Right lobe of liver (tissue), 6 donors: ENCODE measurements around the gene ZMYND15. TPM values are rescaled to one million over a fixed set of nuclear protein-coding genes. Genes with fewer than 3 reads are reported as not detected.

Experiments used
- ATAC-seq, 4 donors: fragments of 200-7000 bp; cut with Tn5 transposase; one replicate each; pipeline ENCODE4 v1.9.1; 2020; ENCODE audit warnings: mild to moderate bottlenecking in 4 of 4, moderate library complexity in 4 of 4
- DNase-seq, 3 donors: peaks; one replicate each; pipeline ENCODE4 v3.0.0-alpha.2; 2020
- H3K27ac ChIP-seq, 3 donors: fragments of 200-600 bp; one replicate each; pipeline ENCODE4 v1.8.0; 2022
- H3K27me3 ChIP-seq, 2 donors: fragments of 200-600 bp; one replicate each; pipeline ENCODE4 v1.8.0; 2022
- H3K36me3 ChIP-seq, 4 donors: fragments of 200-600 bp; sonication (generic) in 1 of 4; one replicate each; pipeline versions ENCODE4 v1.5.1 to v1.8.0; 2017 to 2022; ENCODE audit warnings: control low read depth in 1 of 4
- H3K4me1 ChIP-seq, 4 donors: fragments of 200-600 bp; sonication (generic) in 1 of 4; one replicate each; pipeline versions ENCODE4 v1.5.1 to v1.8.0; 2017 to 2022; ENCODE audit warnings: control low read depth in 1 of 4
- H3K4me3 ChIP-seq, 3 donors: fragments of 200-600 bp; one replicate each; pipeline ENCODE4 v1.8.0; 2022
- H3K9me3 ChIP-seq, 4 donors: fragments of 200-600 bp; sonication (generic) in 1 of 4; one replicate each; pipeline versions ENCODE4 v1.5.1 to v1.8.0; 2017 to 2022; ENCODE audit warnings: control low read depth in 1 of 4
- CTCF ChIP-seq, 4 donors: fragments of 200-600 bp in 3 of 4; fragments of 450-650 bp in 1 of 4; IDR thresholded peaks; one replicate each; pipeline versions ENCODE4 v1.5.1 to v1.8.0; 2016 to 2022; ENCODE audit warnings: antibody characterized with exemption in 4 of 4, mild to moderate bottlenecking in 2 of 4
- POLR2A ChIP-seq: fragments of 450-650 bp; IDR thresholded peaks from one replicate; pipeline ENCODE4 v1.6.1; 2017; ENCODE audit warnings: antibody characterized with exemption, mild to moderate bottlenecking
- WGBS: methylation state at CpG from one replicate; pipeline ENCODE4 v1.1.6; 2018; ENCODE audit warnings: low coverage, low lambda C conversion rate; ENCODE audit not compliant: insufficient coverage; ENCODE audit errors: missing lambda C conversion rate; 5-methylcytosine and 5-hydroxymethylcytosine counted together
- intact Hi-C, 2 donors: fragments of 100-400 bp; cut with DNase I; formaldehyde crosslinking; loops; one replicate each; pipeline versions ENCODE4 v1.11.2 to v1.14.1; 2022
- total RNA-seq, 6 experiments: library from RNA; depleted of rRNA in 2 of 6; stranded (reverse); fragments of >200 nt in 2 of 6; fragmentation: NEBNext Ultra II Directional in 3 of 6; extraction: Animal tissue kit (Norgen Biotek cat#: 25700) in 3 of 6; gene quantifications; one replicate each; pipeline versions ENCODE4 v1.1.0 to v1.2.4, GENCODE V29; 2016 to 2023
- donor health status: DM: no; HTN: yes; CAD: no.
- donor health status: DM: no; HTN: no; CAD: no.
- donor health status: DM: no; HTN: no; CAD: no.
- donor health status: DM: no; HTN: yes; CAD: no.
- donor health status: DM: no; HTN: yes; CAD: no.

ZMYND15 gene
- total RNA-seq, 6 experiments from 2014 or later, result 0.70 to 6.5 (median 1.9) TPM

GRCh38 chr17:4704991-4705390, 34.6 kb upstream of the ZMYND15 start:
- H3K4me3 ChIP-seq, result no peak overlapping the region
- H3K9me3 ChIP-seq, result no peaks in the 10 kb centered on the region
- H3K27ac ChIP-seq, result no peak overlapping the region
- H3K36me3 ChIP-seq, result no peaks in the 10 kb centered on the region
- 95% methylated on average over 12 of the region's 15 CpGs for WGBS
- DNase-seq, result no peak
- H3K27me3 ChIP-seq, result no peaks in the 10 kb centered on the region
- peaks cover 0 to 7% (median 3%) of the 10 kb centered on the region in 4 donors for H3K4me1 ChIP-seq
- TF ChIP-seq POLR2A (no peak), CTCF (IDR thresholded peaks at IDR 0.05) (no peak)
- ATAC-seq, result no peak
- intact Hi-C loops, result loop anchor here (10.0 kb wide), 2 partner anchors 130 to 180 kb away; no protein-coding TSS in a partner anchor

GRCh38 chr17:4706121-4706520, 33.5 kb upstream of the ZMYND15 start:
- 84% methylated on average over 7 of the region's 7 CpGs for WGBS
- TF ChIP-seq CTCF (IDR thresholded peaks at IDR 0.05) (no peak), POLR2A (no peak)
- intact Hi-C loops, result loop anchor here (10.0 kb wide), 2 partner anchors 131 to 179 kb away; no protein-coding TSS in a partner anchor
- ATAC-seq (no peak), DNase-seq (no peak)
- no peaks in the 10 kb centered on the region for H3K27me3 ChIP-seq
- no peaks in the 10 kb centered on the region for H3K36me3 ChIP-seq
- H3K27ac ChIP-seq, result no peak overlapping the region
- H3K9me3 ChIP-seq, result no peaks in the 10 kb centered on the region
- peaks cover 0 to 11% (median 5%) of the 10 kb centered on the region in 4 donors for H3K4me1 ChIP-seq
- no peak overlapping the region for H3K4me3 ChIP-seq

GRCh38 chr17:4708436-4708835, 31.2 kb upstream of the ZMYND15 start:
- Histone ChIP-seq H3K27me3 (no peaks in the 10 kb centered on the region), H3K36me3 (no peaks in the 10 kb centered on the region), H3K9me3 (no peaks in the 10 kb centered on the region), H3K4me3 (no peak overlapping the region), H3K27ac (no peak overlapping the region), H3K4me1 (peaks cover 0 to 28% (median 15%) of the 10 kb centered on the region in 4 donors)
- no peak for TF ChIP-seq POLR2A
- no peak for TF ChIP-seq CTCF (IDR thresholded peaks at IDR 0.05)
- no peak for ATAC-seq
- whole genome bisulfite sequencing, result 65% methylated on average over 8 of the region's 8 CpGs
- no peak for DNase-seq
- intact Hi-C loops, result loop anchor here (10.0 kb wide), 2 partner anchors 134 to 176 kb away; no protein-coding TSS in a partner anchor

- no peaks in the 10 kb centered on the region for H3K9me3 ChIP-seq
- peak within 1 kb of the TSS; percentile 58 to 65 (median 58) for H3K4me3 ChIP-seq
- WGBS, result 2% methylated on average over 13 of the region's 67 CpGs
- H3K27ac ChIP-seq, result peak within 1 kb of the TSS; percentile 74 to 89 (median 77)
- TF ChIP-seq POLR2A (peak; percentile 58), CTCF (IDR thresholded peaks at IDR 0.05) (peak; percentile 66 to 78 (median 70))
- H3K27me3 ChIP-seq, result no peaks in the 10 kb centered on the region
- peaks cover 0 to 31% (median 16%) of the 10 kb centered on the region in 4 donors for H3K4me1 ChIP-seq
- DNase-seq, result peak; percentile 99
- no peaks in the 10 kb centered on the region for H3K36me3 ChIP-seq
- intact Hi-C loops, result loop anchor here (10.0 kb wide), 2 partner anchors 135 to 175 kb away; no protein-coding TSS in a partner anchor
- ATAC-seq, result peak; percentile 82 to 91 (median 84)
Observed at GRCh38 chr17:4709794-4710692, 29.6 kb upstream of the ZMYND15 start, which contains the start of gene ARRB2. Gene ARRB2, plus strand, starts transcription at chr17:4710632. Its CDS starts 90 bp downstream, at chr17:4710722.
